ENCODE data around the gene FOXP2. TPM values are rescaled to one million over a fixed set of nuclear protein-coding genes. Genes with fewer than 3 reads are reported as not detected.
A peak's percentile ranks its signal among the peaks of the same experiment; 100 is the strongest.

FOXP2 gene
- total RNA-seq, 1 donor from 2014 or later, result 1.1 TPM

GRCh38 chr7:114548081-114548980 lies 133.7 kb downstream of the FOXP2 start:
- H3K27me3 Mint-ChIP-seq (ENCODE audit: insufficient read depth, low read depth), result no peaks in the 10 kb centered on the region
- no peaks in the 10 kb centered on the region for H3K36me3 Mint-ChIP-seq
- H3K4me3 Mint-ChIP-seq, result no peak overlapping the region

GRCh38 chr7:114554781-114555537 lies 140.3 kb downstream of the FOXP2 start:
- Histone ChIP-seq H3K4me1 (no peaks in the 10 kb centered on the region), H3K27me3 (no peaks in the 10 kb centered on the region), H3K36me3 (no peaks in the 10 kb centered on the region), H3K9me3 (ENCODE audit: low read depth) (no peaks in the 10 kb centered on the region), H2AFZ (replicated peaks) (no peak overlapping the region), H3K4me3 (no peak overlapping the region), H3F3A (ENCODE audit: low read depth) (no peaks in the 10 kb centered on the region), H3K79me2 (ENCODE audit: low read depth) (no peaks in the 10 kb centered on the region), H3K9ac (no peak overlapping the region), H4K20me1 (ENCODE audit: low read depth) (no peaks in the 10 kb centered on the region), H3K4me2 (no peak overlapping the region), H3K27ac (no peak overlapping the region)
- Mint-ChIP-seq H3K36me3 (no peaks in the 10 kb centered on the region), H3K9me3 (no peaks in the 10 kb centered on the region), H3K4me1 (no peaks in the 10 kb centered on the region), H3K27me3 (ENCODE audit: insufficient read depth, low read depth) (no peaks in the 10 kb centered on the region), H3K4me3 (no peak overlapping the region), H3K27ac (no peak overlapping the region)
- TF ChIP-seq CTCF (IDR thresholded peaks at IDR 0.05) (no peak), EZH2 (IDR thresholded peaks at IDR 0.05) (no peak), EZH2phosphoT487 (IDR thresholded peaks at IDR 0.05) (no peak)
- no peak for DNase-seq (ENCODE audit: low spot score)

More at GRCh38 chr7:114548081-114548980, 133.7 kb downstream of the FOXP2 start:
- Histone ChIP-seq H3K27me3 (no peaks in the 10 kb centered on the region), H3F3A (ENCODE audit: low read depth) (no peaks in the 10 kb centered on the region), H3K79me2 (ENCODE audit: low read depth) (no peaks in the 10 kb centered on the region), H3K9me3 (ENCODE audit: low read depth) (no peaks in the 10 kb centered on the region), H3K27ac (no peak overlapping the region), H3K36me3 (no peaks in the 10 kb centered on the region), H3K4me3 (no peak overlapping the region), H3K9ac (no peak overlapping the region), H4K20me1 (ENCODE audit: low read depth) (no peaks in the 10 kb centered on the region), H3K4me1 (no peaks in the 10 kb centered on the region), H2AFZ (replicated peaks) (no peak overlapping the region), H3K4me2 (no peak overlapping the region)
- H3K9me3 Mint-ChIP-seq, result no peaks in the 10 kb centered on the region
- no peak overlapping the region for H3K27ac Mint-ChIP-seq
- no peaks in the 10 kb centered on the region for H3K4me1 Mint-ChIP-seq
- TF ChIP-seq CTCF (IDR thresholded peaks at IDR 0.05), result no peak
- no peak for TF ChIP-seq EZH2phosphoT487 (IDR thresholded peaks at IDR 0.05)
- TF ChIP-seq EZH2 (IDR thresholded peaks at IDR 0.05), result no peak
- DNase-seq (ENCODE audit: low spot score), result no peak

- Histone ChIP-seq H4K20me1 (ENCODE audit: low read depth) (no peaks in the 10 kb centered on the region), H3K9ac (no peak overlapping the region), H3K36me3 (no peaks in the 10 kb centered on the region), H3K4me1 (no peaks in the 10 kb centered on the region), H3K9me3 (ENCODE audit: low read depth) (no peaks in the 10 kb centered on the region), H2AFZ (replicated peaks) (peak overlapping the region; percentile 11), H3K79me2 (ENCODE audit: low read depth) (no peaks in the 10 kb centered on the region), H3K27me3 (no peaks in the 10 kb centered on the region), H3K4me3 (no peak overlapping the region), H3K4me2 (no peak overlapping the region), H3K27ac (no peak overlapping the region), H3F3A (ENCODE audit: low read depth) (no peaks in the 10 kb centered on the region)
- H3K27me3 Mint-ChIP-seq (ENCODE audit: insufficient read depth, low read depth), result no peaks in the 10 kb centered on the region
- H3K4me1 Mint-ChIP-seq, result no peaks in the 10 kb centered on the region
- TF ChIP-seq EZH2 (IDR thresholded peaks at IDR 0.05) (no peak), CTCF (IDR thresholded peaks at IDR 0.05) (no peak), EZH2phosphoT487 (IDR thresholded peaks at IDR 0.05) (no peak)
- H3K9me3 Mint-ChIP-seq, result no peaks in the 10 kb centered on the region
- H3K4me3 Mint-ChIP-seq, result no peak overlapping the region
- H3K36me3 Mint-ChIP-seq, result no peaks in the 10 kb centered on the region
- no peak for DNase-seq (ENCODE audit: low spot score)
- H3K27ac Mint-ChIP-seq, result no peak overlapping the region
Measured at GRCh38 chr7:114567416-114567815, 152.8 kb downstream of the FOXP2 start.
